Endothelial cell of umbilical vein (primary cell): ENCODE results near the gene HDLBP.

Source experiments
- CTCF ChIP-seq, 2 donors: IDR thresholded peaks; 1 replicate in 1 of 2; 2 replicates in 1 of 2; pipeline ENCODE4 v1.5.1; 2011; ENCODE audit warnings: low read length in 2 of 2, mild to moderate bottlenecking in 2 of 2, moderate library complexity in 2 of 2, control low read depth in 1 of 2, inconsistent platforms in 1 of 2, low read depth in 1 of 2; ENCODE audit not compliant: insufficient read depth in 1 of 2; ENCODE audit errors: extremely low read depth in 1 of 2
- MYC ChIP-seq: IDR thresholded peaks from one replicate; pipeline ENCODE4 v1.6.1; 2011; ENCODE audit warnings: mild to moderate bottlenecking, low read depth, low read length

DNA sequence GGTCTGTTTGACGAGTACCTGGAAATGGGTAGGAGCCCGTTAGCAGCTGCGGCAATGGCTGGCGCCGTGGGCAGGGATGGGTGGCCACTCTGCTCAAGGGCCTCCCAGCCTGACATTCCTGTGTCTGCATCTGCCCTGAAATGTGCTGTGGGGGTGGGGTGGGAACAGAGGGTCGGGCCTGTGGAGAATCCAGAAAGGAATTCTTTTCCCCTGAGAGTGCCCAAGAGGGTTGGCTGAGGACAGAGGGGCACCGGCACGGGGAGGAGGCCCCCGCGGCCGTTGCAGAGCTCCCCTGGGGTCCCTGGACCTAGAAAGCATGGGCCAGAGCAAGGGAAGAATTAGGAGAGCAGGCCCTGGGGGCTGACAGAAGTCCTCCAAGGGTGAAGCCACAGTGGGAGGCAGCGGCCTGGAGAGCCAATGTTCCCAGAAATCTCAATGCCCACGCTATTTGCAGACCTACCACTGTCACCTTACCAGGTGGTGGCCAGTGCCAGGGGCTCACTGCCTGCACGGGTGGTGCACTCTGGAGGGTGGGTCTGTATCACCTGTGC lies 99.2 kb downstream of the HDLBP start:
- TF ChIP-seq CTCF (IDR thresholded peaks at IDR 0.05; ENCODE audit: extremely low read depth in 1 of 2, insufficient read depth in 1 of 2, low read depth in 1 of 2, low read length in 2 of 2) (no peak), MYC (no peak)
